VCaP (cell line): ENCODE data around the gene HSBP1L1.

Source experiments
- H3K27ac ChIP-seq: fragments of 450-650 bp; 2 replicates; pipeline ENCODE4 v1.5.1; 2017
- TF ChIP-seq, protein P1 (sequence below): fragments of 450-650 bp; conservative IDR thresholded peaks from 2 replicates; pipeline ENCODE4 v1.5.1; 2017; ENCODE audit warnings: mild to moderate bottlenecking, moderate library complexity

HSBP1L1 gene

DNA sequence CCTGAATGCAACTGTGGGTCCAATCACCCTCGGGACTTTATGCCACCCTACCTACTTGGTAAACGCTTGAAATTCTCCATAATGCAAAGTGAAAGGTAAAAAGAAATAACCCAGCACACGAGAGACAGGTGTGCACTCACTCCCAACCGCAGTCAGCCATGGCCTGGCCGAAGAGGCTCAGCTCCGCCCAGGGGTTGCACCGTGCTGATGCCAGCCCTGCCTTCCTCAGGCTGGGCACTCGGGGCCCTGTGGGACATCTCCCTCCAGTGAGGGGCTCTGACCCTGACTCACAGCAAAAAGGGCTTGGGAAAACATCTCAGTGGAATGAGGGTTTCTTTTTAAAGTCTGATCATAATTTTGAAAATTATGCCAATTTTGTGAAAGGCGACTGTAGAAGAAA, 26.2 kb upstream of the HSBP1L1 start:
- TF ChIP-seq, protein P1, sequence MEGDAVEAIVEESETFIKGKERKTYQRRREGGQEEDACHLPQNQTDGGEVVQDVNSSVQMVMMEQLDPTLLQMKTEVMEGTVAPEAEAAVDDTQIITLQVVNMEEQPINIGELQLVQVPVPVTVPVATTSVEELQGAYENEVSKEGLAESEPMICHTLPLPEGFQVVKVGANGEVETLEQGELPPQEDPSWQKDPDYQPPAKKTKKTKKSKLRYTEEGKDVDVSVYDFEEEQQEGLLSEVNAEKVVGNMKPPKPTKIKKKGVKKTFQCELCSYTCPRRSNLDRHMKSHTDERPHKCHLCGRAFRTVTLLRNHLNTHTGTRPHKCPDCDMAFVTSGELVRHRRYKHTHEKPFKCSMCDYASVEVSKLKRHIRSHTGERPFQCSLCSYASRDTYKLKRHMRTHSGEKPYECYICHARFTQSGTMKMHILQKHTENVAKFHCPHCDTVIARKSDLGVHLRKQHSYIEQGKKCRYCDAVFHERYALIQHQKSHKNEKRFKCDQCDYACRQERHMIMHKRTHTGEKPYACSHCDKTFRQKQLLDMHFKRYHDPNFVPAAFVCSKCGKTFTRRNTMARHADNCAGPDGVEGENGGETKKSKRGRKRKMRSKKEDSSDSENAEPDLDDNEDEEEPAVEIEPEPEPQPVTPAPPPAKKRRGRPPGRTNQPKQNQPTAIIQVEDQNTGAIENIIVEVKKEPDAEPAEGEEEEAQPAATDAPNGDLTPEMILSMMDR: no peak
- H3K27ac ChIP-seq: no peak overlapping the region

DNA sequence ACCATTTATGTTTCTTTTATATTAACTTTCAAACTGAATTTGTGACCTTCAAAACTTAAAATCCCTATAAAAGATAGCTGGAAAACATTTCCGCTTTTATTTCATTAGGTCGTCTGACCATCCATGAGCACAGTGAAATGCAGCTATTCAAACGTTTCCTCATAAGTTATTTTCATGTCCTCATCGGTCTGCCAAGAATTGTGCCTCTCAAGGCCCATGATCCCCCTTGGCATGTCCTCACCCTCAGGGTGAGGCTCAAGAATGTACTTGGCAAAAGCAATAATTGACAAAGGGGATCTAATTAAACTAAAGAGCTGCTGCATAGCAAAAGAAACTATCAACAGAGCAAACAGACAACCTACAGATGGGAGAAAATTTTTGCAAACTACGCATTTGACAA, 25.3 kb upstream of the HSBP1L1 start:
- no peak overlapping the region for H3K27ac ChIP-seq
- TF ChIP-seq, protein P1: no peak

GRCh38 chr18:79940126-79940813, 24.2 kb upstream of the HSBP1L1 start:
- H3K27ac ChIP-seq: no peak overlapping the region
- TF ChIP-seq, protein P1: no peak

GRCh38 chr18:79940814-79941472, 23.5 kb upstream of the HSBP1L1 start:
- no peak overlapping the region for H3K27ac ChIP-seq
- TF ChIP-seq, protein P1: no peak

- TF ChIP-seq, protein P1: no peak
- peak overlapping the region; percentile 20 for H3K27ac ChIP-seq
Measured at GRCh38 chr18:79941473-79942119, 22.8 kb upstream of the HSBP1L1 start.

- H3K27ac ChIP-seq: peak overlapping the region; percentile 20
- TF ChIP-seq, protein P1: no peak
Measured at GRCh38 chr18:79942211-79942610, 22.2 kb upstream of the HSBP1L1 start.

- no peak overlapping the region for H3K27ac ChIP-seq
- TF ChIP-seq, protein P1: no peak
Measured at GRCh38 chr18:79942786-79943607, 21.4 kb upstream of the HSBP1L1 start.
